Neural crest cell (in vitro differentiated cells): ENCODE results near the gene ITPR3. TPM values are rescaled to one million over a fixed set of nuclear protein-coding genes. Genes with fewer than 3 reads are reported as not detected.
A peak's percentile ranks its signal among the peaks of the same experiment; 100 is the strongest.

Source experiments
- DNase-seq: peaks from one replicate; pipeline ENCODE4 v3.0.0; 2021; ENCODE audit warnings: low read depth, mixed read lengths, low spot score
- H3K27ac Mint-ChIP-seq: one replicate; pipeline ENCODE4 v1.8.0; 2021; ENCODE audit warnings: mild to moderate bottlenecking, mixed read lengths; ENCODE audit not compliant: unreplicated experiment
- H3K27me3 Mint-ChIP-seq: 2 replicates; pipeline ENCODE4 v1.8.0; 2021; ENCODE audit warnings: low read depth, mild to moderate bottlenecking, mixed read lengths
- H3K36me3 Mint-ChIP-seq: 2 replicates; pipeline ENCODE4 v1.8.0; 2021; ENCODE audit warnings: low read depth, mild to moderate bottlenecking, mixed read lengths
- H3K4me1 Mint-ChIP-seq: 2 replicates; pipeline ENCODE4 v1.8.0; 2021; ENCODE audit warnings: mixed read lengths
- H3K4me3 Mint-ChIP-seq: one replicate; pipeline ENCODE4 v1.8.0; 2021; ENCODE audit warnings: mild to moderate bottlenecking, mixed read lengths
- H3K9me3 Mint-ChIP-seq: 2 replicates; pipeline ENCODE4 v1.8.0; 2021; ENCODE audit warnings: mixed read lengths
- CTCF ChIP-seq: fragments of 200-600 bp; sonication (generic); conservative IDR thresholded peaks from 2 replicates; pipeline ENCODE4 v1.5.0; 2021; ENCODE audit warnings: antibody characterized with exemption, mild to moderate bottlenecking
- total RNA-seq: library from RNA; stranded (reverse); gene quantifications from 2 replicates; pipeline ENCODE4 v1.2.1, GENCODE V29; 2021

The ITPR3 gene
- total RNA-seq, 1 donor from 2014 or later, result 16.0 TPM

GRCh38 chr6:33583591-33584155, 37.4 kb upstream of the ITPR3 start:
- no peak overlapping the region for H3K27ac Mint-ChIP-seq
- peak; percentile 44 for DNase-seq
- H3K27me3 Mint-ChIP-seq, result no peaks in the 10 kb centered on the region
- TF ChIP-seq CTCF, result peak; percentile 51
- H3K36me3 Mint-ChIP-seq, result no peaks in the 10 kb centered on the region
- no peaks in the 10 kb centered on the region for H3K9me3 Mint-ChIP-seq
- H3K4me1 Mint-ChIP-seq, result peaks cover 15% of the 10 kb centered on the region
- H3K4me3 Mint-ChIP-seq, result peak overlapping the region; percentile 75

- H3K4me1 Mint-ChIP-seq, result peaks cover 14% of the 10 kb centered on the region
- H3K4me3 Mint-ChIP-seq, result peak overlapping the region; percentile 27
- no peak for TF ChIP-seq CTCF
- no peaks in the 10 kb centered on the region for H3K36me3 Mint-ChIP-seq
- H3K9me3 Mint-ChIP-seq, result no peaks in the 10 kb centered on the region
- H3K27me3 Mint-ChIP-seq, result no peaks in the 10 kb centered on the region
- no peak for DNase-seq
- H3K27ac Mint-ChIP-seq, result no peak overlapping the region
Observed at GRCh38 chr6:33584700-33585402, 36.3 kb upstream of the ITPR3 start.

GRCh38 chr6:33585403-33586107, 35.6 kb upstream of the ITPR3 start:
- H3K9me3 Mint-ChIP-seq, result no peaks in the 10 kb centered on the region
- peaks cover 11% of the 10 kb centered on the region for H3K4me1 Mint-ChIP-seq
- no peaks in the 10 kb centered on the region for H3K36me3 Mint-ChIP-seq
- H3K4me3 Mint-ChIP-seq, result peak overlapping the region; percentile 34
- H3K27ac Mint-ChIP-seq, result no peak overlapping the region
- H3K27me3 Mint-ChIP-seq, result no peaks in the 10 kb centered on the region
- peak; percentile 94 for TF ChIP-seq CTCF
- DNase-seq, result peak; percentile 78

- Mint-ChIP-seq H3K27me3 (no peaks in the 10 kb centered on the region), H3K4me3 (peak overlapping the region; percentile 34), H3K27ac (no peak overlapping the region), H3K36me3 (no peaks in the 10 kb centered on the region), H3K4me1 (peaks cover 18% of the 10 kb centered on the region), H3K9me3 (no peaks in the 10 kb centered on the region)
- DNase-seq, result no peak
- no peak for TF ChIP-seq CTCF
Observed at GRCh38 chr6:33586108-33586640, 34.9 kb upstream of the ITPR3 start.

GRCh38 chr6:33587529-33587928, 33.6 kb upstream of the ITPR3 start:
- Mint-ChIP-seq H3K4me3 (no peak overlapping the region), H3K9me3 (no peaks in the 10 kb centered on the region), H3K27ac (no peak overlapping the region), H3K27me3 (peaks cover 4% of the 10 kb centered on the region), H3K4me1 (peaks cover 28% of the 10 kb centered on the region), H3K36me3 (no peaks in the 10 kb centered on the region)
- TF ChIP-seq CTCF, result no peak
- DNase-seq, result no peak
